Smooth muscle cell (in vitro differentiated cells): Measurements from ENCODE around the gene RGL2. TPM values are rescaled to one million over a fixed set of nuclear protein-coding genes. Genes with fewer than 3 reads are reported as not detected.

Source experiments
- DNase-seq: peaks from one replicate; lab custom pipeline; 2025; ENCODE audit not compliant: unreplicated experiment; lab: John Stamatoyannopoulos, UW
- H2AFZ ChIP-seq: fragments of 200-600 bp; sonication (generic); 2 replicates; pipeline ENCODE4 v1.6.0; 2016; ENCODE audit warnings: antibody characterized with exemption, low read depth, mild to moderate bottlenecking
- H3F3A ChIP-seq: fragments of 200-600 bp; sonication (generic); 2 replicates; pipeline ENCODE4 v1.6.0; 2017; ENCODE audit warnings: antibody characterized with exemption, low read depth
- H3K27ac ChIP-seq: fragments of 200-600 bp; sonication (generic); 2 replicates; pipeline ENCODE4 v1.5.1; 2016; ENCODE audit warnings: low read depth, mild to moderate bottlenecking
- H3K27me3 ChIP-seq: fragments of 200-600 bp; sonication (generic); 2 replicates; pipeline ENCODE4 v1.6.1; 2016; ENCODE audit warnings: low read depth, mild to moderate bottlenecking
- H3K36me3 ChIP-seq: fragments of 200-600 bp; sonication (generic); 2 replicates; pipeline ENCODE4 v1.5.1; 2016; ENCODE audit warnings: low read depth
- H3K4me1 ChIP-seq: fragments of 200-600 bp; sonication (generic); 2 replicates; pipeline ENCODE4 v1.5.1; 2016; ENCODE audit warnings: low read depth
- H3K4me2 ChIP-seq: fragments of 200-600 bp; sonication (generic); 2 replicates; pipeline ENCODE4 v1.6.0; 2016; ENCODE audit warnings: mild to moderate bottlenecking
- H3K4me3 ChIP-seq: fragments of 200-600 bp; sonication (generic); 2 replicates; pipeline ENCODE4 v1.5.1; 2016; ENCODE audit warnings: mild to moderate bottlenecking
- H3K79me2 ChIP-seq: fragments of 200-600 bp; sonication (generic); 2 replicates; pipeline ENCODE4 v1.6.0; 2016; ENCODE audit warnings: low read depth, mild to moderate bottlenecking
- H3K9ac ChIP-seq: fragments of 200-600 bp; sonication (generic); 2 replicates; pipeline ENCODE4 v1.6.0; 2016; ENCODE audit warnings: low read depth
- H3K9me3 ChIP-seq: fragments of 200-600 bp; sonication (generic); replicated peaks from 2 replicates; pipeline ENCODE4 v1.5.1; 2016; ENCODE audit warnings: low read depth
- H4K20me1 ChIP-seq: fragments of 200-600 bp; sonication (generic); 2 replicates; pipeline ENCODE4 v1.6.0; 2016; ENCODE audit warnings: low read depth
- WGBS: methylation state at CpG from one replicate; pipeline ENCODE4 v1.1.7; 2016; ENCODE audit warnings: low lambda C conversion rate; 5-methylcytosine and 5-hydroxymethylcytosine counted together
- polyA plus RNA-seq: library from polyadenylated mRNA; unstranded; fragments of >200 nt; fragmentation: Nextera tagmentation; extraction: Ambion mirVana; gene quantifications from 2 replicates; pipeline ENCODE4 v1.2.1, GENCODE V29; 2016
- total RNA-seq: library from RNA; depleted of rRNA; stranded (reverse); fragments of >200 nt; gene quantifications from 2 replicates; pipeline ENCODE4 v1.2.3, GENCODE V29; 2014
- TF ChIP-seq, protein P1 (sequence below): fragments of 200-600 bp; sonication (generic); IDR thresholded peaks from 2 replicates; pipeline ENCODE4 v1.5.1; 2017; ENCODE audit warnings: borderline replicate concordance, mild to moderate bottlenecking, antibody characterized with exemption; ENCODE audit not compliant: insufficient read depth, poor library complexity, severe bottlenecking

Gene RGL2
- total and polyA plus RNA-seq, 2 experiments from 2014 or later = 21.8 to 58.7 TPM

GRCh38 chr6:33336495-33336894 lies 37.8 kb upstream of the RGL2 start:
- DNase-seq = no peak
- Histone ChIP-seq H3K27ac (no peak overlapping the region), H3K79me2 (no peaks in the 10 kb centered on the region), H3K9ac (no peak overlapping the region), H2AFZ (no peak overlapping the region), H3K36me3 (no peaks in the 10 kb centered on the region), H3K4me3 (no peak overlapping the region), H3K27me3 (no peaks in the 10 kb centered on the region), H3K4me1 (no peaks in the 10 kb centered on the region), H3K9me3 (no peaks in the 10 kb centered on the region), H4K20me1 (no peaks in the 10 kb centered on the region), H3K4me2 (no peak overlapping the region), H3F3A (no peaks in the 10 kb centered on the region)
- 91% methylated on average over 3 of the region's 3 CpGs for WGBS
- TF ChIP-seq, protein P1, sequence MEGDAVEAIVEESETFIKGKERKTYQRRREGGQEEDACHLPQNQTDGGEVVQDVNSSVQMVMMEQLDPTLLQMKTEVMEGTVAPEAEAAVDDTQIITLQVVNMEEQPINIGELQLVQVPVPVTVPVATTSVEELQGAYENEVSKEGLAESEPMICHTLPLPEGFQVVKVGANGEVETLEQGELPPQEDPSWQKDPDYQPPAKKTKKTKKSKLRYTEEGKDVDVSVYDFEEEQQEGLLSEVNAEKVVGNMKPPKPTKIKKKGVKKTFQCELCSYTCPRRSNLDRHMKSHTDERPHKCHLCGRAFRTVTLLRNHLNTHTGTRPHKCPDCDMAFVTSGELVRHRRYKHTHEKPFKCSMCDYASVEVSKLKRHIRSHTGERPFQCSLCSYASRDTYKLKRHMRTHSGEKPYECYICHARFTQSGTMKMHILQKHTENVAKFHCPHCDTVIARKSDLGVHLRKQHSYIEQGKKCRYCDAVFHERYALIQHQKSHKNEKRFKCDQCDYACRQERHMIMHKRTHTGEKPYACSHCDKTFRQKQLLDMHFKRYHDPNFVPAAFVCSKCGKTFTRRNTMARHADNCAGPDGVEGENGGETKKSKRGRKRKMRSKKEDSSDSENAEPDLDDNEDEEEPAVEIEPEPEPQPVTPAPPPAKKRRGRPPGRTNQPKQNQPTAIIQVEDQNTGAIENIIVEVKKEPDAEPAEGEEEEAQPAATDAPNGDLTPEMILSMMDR = no peak

DNA sequence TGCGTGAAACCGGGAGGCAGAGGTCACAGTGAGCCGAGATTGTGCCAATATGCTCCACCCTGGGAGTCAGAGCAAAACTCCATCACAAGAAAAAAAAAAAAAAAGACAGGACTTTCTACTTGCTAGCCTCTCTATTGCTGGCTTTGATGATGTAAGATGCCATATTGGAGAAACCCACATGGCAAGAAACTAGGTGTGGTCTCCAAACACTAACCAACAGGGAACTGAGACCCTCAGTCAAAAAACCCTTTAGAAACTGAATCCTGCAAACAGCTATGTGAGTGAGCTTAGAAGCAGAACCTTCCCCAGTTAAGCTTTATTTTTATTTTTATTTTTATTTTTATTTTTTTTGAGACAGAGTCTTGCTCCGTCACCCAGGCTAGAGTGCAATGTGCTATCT lies 37.2 kb upstream of the RGL2 start:
- TF ChIP-seq, protein P1 = no peak
- Histone ChIP-seq H3F3A (no peaks in the 10 kb centered on the region), H3K4me3 (no peak overlapping the region), H4K20me1 (no peaks in the 10 kb centered on the region), H2AFZ (no peak overlapping the region), H3K4me1 (no peaks in the 10 kb centered on the region), H3K36me3 (no peaks in the 10 kb centered on the region), H3K79me2 (no peaks in the 10 kb centered on the region), H3K4me2 (no peak overlapping the region), H3K9ac (no peak overlapping the region), H3K9me3 (no peaks in the 10 kb centered on the region), H3K27ac (no peak overlapping the region), H3K27me3 (no peaks in the 10 kb centered on the region)
- DNase-seq = no peak
- 93% methylated on average over 4 of the region's 4 CpGs for WGBS

DNA sequence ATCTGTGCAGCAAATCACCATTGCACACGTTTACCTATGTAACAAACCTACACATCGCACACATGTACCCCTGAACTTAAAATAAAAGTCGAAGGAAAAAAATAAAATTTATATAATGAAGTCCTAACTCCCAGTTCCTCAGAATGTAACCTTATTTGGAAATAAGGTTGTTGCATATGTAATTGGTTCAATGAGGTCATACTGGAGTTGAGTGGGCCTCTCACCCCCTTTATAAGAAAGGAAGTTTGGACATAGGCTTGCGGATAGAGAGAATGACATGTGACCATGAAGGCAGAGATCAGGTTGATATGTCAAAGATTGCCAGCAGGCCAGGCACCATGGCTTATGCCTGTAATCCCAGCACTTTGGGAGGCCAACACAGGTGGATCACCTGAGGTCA lies 34.9 kb upstream of the RGL2 start:
- no peak for DNase-seq
- H3K4me3 ChIP-seq = no peak overlapping the region
- H2AFZ ChIP-seq = no peak overlapping the region
- WGBS = 92% methylated on average over 4 of the region's 4 CpGs
- TF ChIP-seq, protein P1 = no peak
- H3K27me3 ChIP-seq = no peaks in the 10 kb centered on the region
- H3K36me3 ChIP-seq = no peaks in the 10 kb centered on the region
- no peaks in the 10 kb centered on the region for H3K4me1 ChIP-seq
- H4K20me1 ChIP-seq = no peaks in the 10 kb centered on the region
- H3K9ac ChIP-seq = no peak overlapping the region
- no peak overlapping the region for H3K4me2 ChIP-seq
- no peaks in the 10 kb centered on the region for H3F3A ChIP-seq
- H3K27ac ChIP-seq = no peak overlapping the region
- H3K79me2 ChIP-seq = no peaks in the 10 kb centered on the region
- no peaks in the 10 kb centered on the region for H3K9me3 ChIP-seq

DNA sequence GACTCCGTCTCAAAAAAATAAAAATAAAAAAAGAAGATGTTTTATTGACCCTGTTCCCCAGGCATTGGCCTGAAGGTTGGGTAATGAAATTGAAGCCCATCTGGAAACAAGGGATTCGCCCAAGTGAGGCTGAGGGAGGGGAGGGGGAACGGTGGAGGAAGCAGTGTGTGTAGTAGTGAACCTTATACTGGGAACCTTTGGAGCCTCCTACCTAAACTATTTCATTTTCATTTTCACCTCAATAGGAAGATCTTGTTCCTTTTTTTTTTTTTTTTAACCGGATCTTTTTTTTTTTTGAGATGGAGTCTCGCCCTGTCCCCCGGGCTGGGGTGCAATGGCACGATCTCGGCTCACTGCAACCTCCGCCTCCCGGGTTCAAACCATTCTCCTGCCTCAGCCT lies 32.0 kb upstream of the RGL2 start:
- H3K4me1 ChIP-seq = no peaks in the 10 kb centered on the region
- no peak for DNase-seq
- no peak overlapping the region for H2AFZ ChIP-seq
- H3K27me3 ChIP-seq = no peaks in the 10 kb centered on the region
- no peaks in the 10 kb centered on the region for H4K20me1 ChIP-seq
- TF ChIP-seq, protein P1 = no peak
- no peak overlapping the region for H3K9ac ChIP-seq
- 88% methylated on average over 10 of the region's 10 CpGs for WGBS
- no peaks in the 10 kb centered on the region for H3K36me3 ChIP-seq
- H3K9me3 ChIP-seq = no peaks in the 10 kb centered on the region
- no peaks in the 10 kb centered on the region for H3F3A ChIP-seq
- no peak overlapping the region for H3K27ac ChIP-seq
- H3K4me3 ChIP-seq = no peak overlapping the region
- H3K4me2 ChIP-seq = no peak overlapping the region
- no peaks in the 10 kb centered on the region for H3K79me2 ChIP-seq
